Pericardium fibroblast (primary cell): ENCODE data around the gene ACAP1. TPM values are rescaled to one million over a fixed set of nuclear protein-coding genes. Genes with fewer than 3 reads are reported as not detected.

Source experiments
- total RNA-seq: library from RNA; depleted of rRNA; stranded (reverse); fragments of >200 nt; gene quantifications from 2 replicates; pipeline ENCODE4 v1.2.3, GENCODE V29; 2015

ACAP1 gene, protein sequence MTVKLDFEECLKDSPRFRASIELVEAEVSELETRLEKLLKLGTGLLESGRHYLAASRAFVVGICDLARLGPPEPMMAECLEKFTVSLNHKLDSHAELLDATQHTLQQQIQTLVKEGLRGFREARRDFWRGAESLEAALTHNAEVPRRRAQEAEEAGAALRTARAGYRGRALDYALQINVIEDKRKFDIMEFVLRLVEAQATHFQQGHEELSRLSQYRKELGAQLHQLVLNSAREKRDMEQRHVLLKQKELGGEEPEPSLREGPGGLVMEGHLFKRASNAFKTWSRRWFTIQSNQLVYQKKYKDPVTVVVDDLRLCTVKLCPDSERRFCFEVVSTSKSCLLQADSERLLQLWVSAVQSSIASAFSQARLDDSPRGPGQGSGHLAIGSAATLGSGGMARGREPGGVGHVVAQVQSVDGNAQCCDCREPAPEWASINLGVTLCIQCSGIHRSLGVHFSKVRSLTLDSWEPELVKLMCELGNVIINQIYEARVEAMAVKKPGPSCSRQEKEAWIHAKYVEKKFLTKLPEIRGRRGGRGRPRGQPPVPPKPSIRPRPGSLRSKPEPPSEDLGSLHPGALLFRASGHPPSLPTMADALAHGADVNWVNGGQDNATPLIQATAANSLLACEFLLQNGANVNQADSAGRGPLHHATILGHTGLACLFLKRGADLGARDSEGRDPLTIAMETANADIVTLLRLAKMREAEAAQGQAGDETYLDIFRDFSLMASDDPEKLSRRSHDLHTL
- total RNA-seq: 0.34 TPM in 1 of 2 replicates, not detected in the other

DNA sequence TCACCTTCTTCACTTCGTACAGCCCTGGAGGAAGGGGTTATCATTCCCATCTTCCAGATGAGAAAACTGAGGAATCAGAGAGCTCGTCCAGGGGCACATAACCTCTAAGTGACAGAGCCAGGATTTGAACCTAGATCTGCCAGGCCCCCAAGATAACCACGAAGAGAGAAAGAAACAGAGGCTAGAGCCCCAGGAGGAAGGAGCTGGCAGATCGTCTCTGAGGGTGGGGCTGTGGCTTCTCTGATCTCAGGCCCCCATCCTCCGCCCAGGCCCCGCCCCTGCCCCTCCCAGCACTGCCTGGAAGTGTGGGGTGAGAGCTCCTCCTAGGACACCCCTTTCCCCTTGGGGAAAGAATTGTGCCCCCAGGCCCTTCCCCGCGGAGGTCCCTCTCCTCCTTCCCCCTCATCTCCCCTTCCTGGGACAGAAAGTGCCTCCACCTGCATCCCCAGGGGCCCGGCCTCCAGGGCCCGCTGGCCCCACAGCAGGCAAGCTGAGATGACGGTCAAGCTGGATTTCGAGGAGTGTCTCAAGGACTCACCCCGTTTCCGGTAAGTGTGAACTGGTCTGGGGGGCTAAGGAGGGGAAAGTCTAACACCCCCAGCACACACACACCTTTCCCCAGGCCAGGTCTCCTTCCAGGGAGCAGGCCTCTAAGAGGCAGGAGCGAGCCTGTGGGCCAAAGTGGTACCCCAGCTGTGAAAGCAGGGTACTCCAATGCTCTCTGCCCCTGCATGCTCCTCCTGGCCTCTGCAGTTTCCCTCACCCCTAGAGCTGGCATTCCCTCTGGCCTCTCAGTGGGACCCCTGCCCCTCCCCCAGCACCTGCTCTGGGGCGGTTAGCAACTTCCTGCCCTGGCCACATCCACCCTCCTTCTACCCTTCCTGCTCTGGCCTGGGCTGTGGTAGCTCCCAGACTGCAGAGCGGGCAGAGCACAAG is at the start of gene ACAP1:
ACAP1 (plus strand) TSS at position 290 of the 936 bp plus-strand sequence; CDS start at position 496, 206 bp downstream.

DNA sequence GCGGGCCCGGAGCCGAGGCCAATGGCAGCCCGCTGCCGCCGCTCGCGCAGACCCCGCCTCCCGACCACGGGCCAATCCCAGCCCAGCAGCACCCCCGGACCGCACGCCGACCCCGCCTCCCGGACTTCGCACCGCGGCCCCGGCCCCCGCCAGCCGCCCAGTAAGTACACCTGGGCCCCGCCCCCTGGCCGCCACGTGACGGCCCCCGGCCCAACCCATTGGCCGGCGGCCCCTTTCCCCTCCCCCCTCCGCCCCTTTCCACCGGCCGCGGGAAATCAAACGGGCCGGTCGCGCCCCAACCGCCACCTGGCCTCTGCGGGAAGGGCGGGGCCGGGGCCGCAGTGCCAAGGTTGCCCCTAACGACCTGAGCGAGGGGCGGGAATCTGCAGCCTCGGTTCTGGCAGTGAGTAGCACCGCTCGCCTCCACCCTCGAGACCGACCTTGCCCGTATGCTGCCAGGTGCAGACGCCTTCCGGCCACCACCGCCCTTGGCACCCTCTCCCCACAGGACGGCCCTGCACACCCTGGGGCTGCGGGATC is 41.6 kb upstream of the ACAP1 start, which contains the start of gene YBX2:
YBX2 (minus strand) TSS at position 26 of the 540 bp plus-strand sequence. CDS start 139 bp downstream, outside the sequence.

DNA sequence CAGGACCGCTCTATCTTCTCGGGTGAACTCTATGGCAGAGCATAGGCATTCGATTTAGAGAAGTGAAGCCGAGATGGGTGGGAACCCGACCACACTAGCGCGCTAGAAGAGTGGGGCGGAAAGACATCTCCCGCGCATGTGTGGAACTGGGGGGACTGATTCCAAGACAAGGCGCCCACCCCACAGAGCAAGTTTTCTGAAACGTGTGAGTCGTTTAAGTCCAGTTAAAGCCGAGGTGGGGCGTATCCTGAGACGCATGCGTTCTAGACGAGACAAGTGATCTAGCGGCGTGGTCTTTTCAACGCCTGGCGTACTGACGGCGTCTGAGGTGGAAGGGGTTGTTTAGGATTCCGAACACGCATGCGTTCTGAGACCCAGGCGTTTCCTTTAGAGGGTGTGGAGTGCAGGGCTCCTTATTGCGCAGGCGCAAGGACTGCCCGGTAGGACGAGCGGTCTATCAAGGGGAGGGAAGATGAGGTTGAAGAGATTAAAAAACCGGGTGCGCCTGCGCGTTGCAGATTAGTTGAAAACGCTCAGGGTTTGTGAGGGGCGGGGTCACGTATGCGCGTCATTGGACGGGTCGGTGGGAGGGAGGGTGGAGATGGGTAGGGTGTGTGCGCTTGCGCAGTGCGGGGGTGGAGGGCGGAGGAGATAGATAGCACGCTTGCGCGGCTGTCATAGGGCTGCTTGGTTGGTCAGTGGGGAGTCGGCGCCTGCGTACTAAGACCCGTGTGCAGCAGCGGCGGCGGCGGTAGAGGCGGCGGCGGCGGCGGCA is 29.2 kb upstream of the ACAP1 start, which contains the start of gene EIF5A:
EIF5A (plus strand) TSS at position 718 of the 775 bp plus-strand sequence. CDS start 2,008 bp downstream, outside the sequence.

DNA sequence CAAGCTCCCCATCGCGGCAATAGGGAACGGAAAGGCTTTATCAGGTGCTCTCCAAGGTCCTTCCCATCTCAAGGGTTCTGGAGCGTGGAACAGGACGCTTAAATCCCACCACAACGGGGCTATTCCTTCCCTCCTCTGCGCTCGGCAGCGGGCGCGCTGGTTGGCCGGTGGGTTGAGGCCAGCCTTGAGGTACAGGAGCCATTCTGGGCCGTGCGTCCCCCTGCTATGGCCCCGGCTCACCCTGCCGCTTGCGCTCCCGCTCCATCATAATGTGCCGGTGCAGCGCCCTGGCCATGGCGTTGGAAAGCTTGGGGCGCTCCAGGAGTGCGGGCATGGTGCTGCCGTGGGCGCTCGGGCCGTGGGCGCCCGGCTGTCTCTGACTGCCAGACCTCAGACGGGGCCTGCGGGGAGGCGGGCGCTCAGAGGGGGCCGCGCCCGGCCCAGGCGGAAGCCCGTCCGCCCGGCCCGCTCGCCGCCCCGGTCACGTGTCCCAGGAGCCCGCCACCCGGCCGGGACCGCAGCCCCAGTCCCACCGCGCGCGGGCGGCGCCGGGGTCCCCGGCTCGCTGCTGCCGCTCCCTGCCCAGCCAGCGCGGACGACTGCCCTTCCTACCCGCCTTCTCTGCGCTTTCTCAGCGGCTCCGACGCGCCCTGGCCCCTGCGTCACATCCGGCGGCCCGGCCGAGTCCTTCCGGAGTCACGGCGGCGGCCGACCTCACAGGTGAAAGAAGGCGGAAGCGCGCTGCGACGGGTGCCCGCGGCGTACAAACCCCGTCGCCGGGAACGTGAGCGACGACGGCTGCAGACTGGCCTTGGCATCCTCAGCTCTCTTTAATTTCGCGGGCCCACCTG is 21.4 kb upstream of the ACAP1 start, which contains the start of gene GPS2:
GPS2 (minus strand) TSS at position 642 of the 851 bp plus-strand sequence; CDS start at position 334, 308 bp downstream.

DNA sequence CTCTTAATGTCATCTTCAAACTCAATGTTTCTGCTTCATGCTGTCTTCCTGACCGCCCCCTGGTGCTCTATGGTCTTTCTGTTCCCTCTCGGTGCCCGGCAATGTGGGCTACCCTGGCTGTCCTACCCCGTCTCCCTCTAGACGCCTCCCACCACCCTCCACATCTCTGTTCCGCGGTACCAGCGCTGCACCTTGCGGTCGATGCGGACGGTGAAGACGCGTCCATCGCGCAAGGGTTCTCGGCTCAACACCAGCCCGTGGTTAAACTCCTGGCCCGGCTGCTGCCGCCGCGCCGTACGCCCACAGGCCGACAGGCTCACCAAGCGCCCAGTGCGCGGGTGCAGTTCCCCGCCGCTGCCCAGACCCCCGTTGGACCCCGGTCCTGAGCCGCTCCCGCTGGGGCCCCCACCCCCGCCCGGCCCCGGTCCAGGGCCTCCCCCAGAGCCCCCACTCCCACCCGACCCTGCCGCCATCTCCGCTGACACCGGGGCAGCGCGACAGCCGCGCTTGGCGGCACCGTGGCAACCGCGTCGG is 7.4 kb upstream of the ACAP1 start, which contains the start of gene NEURL4:
NEURL4 (minus strand) TSS at position 496 of the 534 bp plus-strand sequence; CDS start at position 473, 23 bp downstream.

DNA sequence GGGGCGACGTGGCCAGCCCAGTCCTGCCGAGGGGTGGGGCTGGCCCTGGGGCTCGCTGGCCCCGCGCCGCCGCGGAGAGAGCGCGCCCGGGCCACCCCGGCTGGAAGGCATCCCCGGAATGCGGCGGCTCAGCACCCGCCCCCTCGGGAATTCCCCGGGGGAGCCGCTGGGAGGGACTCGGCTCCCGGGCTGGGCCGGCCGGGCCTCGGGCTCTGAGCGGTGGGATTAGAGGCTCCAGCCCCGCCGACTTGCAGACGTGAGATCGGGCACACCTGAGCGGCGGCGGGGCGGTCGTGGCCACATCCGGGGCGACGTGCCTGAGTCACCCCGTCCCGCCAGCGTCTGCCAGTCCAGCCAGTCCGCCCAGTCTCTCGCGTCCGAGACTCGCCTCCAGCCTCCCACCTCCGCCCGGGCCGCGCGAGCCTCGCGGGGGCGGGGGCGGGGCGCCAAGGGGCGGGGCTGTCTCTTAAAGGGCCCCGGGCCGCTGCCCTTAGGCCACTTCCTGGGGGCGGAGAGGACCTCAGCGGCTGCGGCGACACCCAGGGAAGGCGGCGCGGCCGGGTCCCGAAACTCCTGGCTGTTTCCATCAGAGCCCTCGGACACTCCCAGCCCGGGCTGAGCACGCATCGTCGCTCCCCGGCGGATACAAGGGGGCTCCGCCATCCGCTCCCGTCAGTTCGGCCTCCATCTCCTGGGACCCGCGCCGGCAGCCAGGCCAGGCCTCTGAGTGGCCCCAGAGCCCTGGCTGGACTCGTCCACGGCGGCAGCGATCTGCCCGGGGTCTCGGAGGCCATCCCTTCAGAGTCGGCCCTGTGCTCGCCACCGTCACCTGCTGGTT is 15.6 kb downstream of the ACAP1 start, which contains the start of gene KCTD11:
KCTD11 (plus strand) TSS at position 498 of the 838 bp plus-strand sequence.

DNA sequence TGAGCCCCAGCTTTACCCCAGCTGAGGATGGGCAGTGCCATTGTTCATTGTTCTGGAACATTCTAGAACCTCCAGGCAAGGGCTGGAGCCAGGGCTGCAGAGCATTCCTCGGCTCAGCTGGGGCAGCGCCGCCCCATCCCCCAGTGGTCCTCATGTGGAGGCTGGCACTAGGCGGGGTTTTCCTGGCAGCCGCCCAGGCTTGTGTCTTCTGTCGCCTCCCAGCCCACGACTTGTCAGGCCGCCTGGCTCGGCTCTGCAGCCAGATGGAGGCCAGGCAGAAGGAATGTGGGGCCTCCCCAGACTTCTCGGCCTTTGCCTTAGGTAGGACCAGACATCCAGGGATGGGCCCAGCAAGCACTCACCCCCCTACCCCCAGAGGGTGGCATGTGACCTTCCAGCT is 18.7 kb downstream of the ACAP1 start, which contains the start of gene TMEM95:
TMEM95 (plus strand) TSS at position 104 of the 400 bp plus-strand sequence; CDS start at position 153, 49 bp downstream.

DNA sequence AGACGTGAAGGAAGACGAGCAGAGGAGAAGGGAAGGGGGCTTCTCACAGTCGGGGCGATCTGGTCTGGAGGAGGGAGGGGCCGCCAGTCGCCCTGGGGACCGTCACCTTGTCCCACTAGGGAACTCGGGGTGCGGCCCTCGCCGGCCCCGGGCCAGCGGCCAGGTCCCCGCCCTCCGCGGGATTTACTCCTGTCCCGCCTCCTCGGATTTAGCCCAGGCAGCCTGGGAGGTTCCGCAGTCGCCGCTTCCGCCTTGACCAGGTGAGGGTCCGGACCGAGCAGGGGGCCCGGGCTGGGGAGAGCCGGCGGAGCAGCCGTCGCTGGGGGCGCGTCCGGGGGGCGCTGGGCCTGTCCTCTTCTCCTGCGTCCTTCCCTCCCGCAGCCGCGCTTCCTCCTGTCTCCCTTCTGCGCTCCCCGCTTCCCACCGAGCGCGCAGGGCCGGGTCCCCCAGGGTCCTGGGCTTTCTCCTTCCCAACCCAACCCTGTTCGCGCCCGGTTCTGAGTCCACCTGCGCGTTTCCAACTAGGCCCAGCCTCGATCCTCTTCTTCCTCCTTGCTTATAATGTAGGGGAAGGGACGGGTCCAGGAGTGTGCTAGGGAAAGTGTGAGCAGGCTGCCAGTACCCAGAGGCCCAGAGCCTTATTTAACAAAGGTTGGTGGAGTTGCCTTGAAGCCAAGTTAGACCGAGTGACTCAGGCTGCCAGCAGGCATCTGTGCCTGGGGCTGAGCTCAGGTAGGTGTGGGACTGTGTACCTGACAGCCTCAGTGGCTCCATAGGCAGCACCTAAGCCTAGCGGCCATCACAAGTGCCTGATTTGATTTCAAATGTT is 44.7 kb downstream of the ACAP1 start, which contains the start of gene TNK1:
TNK1 (plus strand) TSS at position 235 of the 829 bp plus-strand sequence. CDS start 1,838 bp downstream, outside the sequence.

DNA sequence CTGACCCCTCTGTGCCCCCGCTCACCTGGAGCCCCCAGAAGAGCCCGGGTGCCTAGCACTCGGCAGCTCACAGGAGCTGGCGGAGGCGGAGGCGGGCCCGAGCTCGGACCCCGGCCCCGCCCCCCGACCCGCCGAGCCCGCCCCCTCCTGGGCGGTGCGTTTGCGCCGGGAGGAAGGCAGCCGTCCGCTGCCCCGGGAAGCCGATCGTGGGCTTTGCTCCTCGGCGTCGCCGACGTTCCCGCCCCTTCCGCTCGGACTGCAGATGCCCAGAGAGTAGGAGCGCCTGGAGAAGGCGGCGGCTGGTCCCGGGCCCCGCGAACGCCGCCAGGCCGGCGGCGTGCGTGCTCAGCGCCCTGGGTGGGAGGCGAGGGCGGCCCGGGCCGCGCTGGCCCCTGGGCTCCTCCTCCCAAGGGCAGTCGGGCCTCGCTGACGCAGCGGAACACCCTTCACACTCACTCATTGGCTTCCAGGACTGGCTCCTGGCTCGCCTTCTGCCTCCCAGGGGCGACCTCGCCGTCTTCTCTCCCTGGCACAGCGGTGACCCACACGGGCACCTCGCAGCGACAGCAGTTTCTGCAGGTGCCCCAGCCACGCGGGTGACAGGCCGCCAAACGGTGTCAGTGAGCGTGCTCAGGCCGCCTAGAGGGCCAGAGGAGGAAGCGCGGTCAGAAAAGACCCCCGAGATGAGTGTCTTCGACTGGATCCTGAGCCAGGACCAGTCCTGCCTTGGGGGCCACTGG is 58.3 kb downstream of the ACAP1 start, which contains the start of gene PLSCR3:
PLSCR3 (minus strand) TSS at position 74 of the 740 bp plus-strand sequence. CDS start 415 bp downstream, outside the sequence.

Other genes with a start within 250 kb of the ACAP1 start
- not detected in 2 replicates for gene ASGR2, start 221.7 kb upstream of the ACAP1 start, total RNA-seq
- 0.35 and 0.85 TPM in 2 replicates for gene ASGR1, start 157.2 kb upstream of the ACAP1 start, total RNA-seq
- 8.5 and 13.6 TPM in 2 replicates for gene DLG4, start 116.7 kb upstream of the ACAP1 start, total RNA-seq
- 194 and 234 TPM in 2 replicates for gene ACADVL, start 116.6 kb upstream of the ACAP1 start, total RNA-seq
- gene DVL2, start 102.0 kb upstream of the ACAP1 start, total RNA-seq: 61.8 and 63.7 TPM in 2 replicates
- 37.1 and 52.7 TPM in 2 replicates for gene PHF23, start 97.1 kb upstream of the ACAP1 start, total RNA-seq
- gene GABARAP, start 94.1 kb upstream of the ACAP1 start, total RNA-seq: 916 and 1,059 TPM in 2 replicates
- gene CTDNEP1, start 84.8 kb upstream of the ACAP1 start, total RNA-seq: 56.2 and 97.6 TPM in 2 replicates
- 24.4 and 27.7 TPM in 2 replicates for gene ELP5, start 84.3 kb upstream of the ACAP1 start, total RNA-seq
- gene CLDN7, start 74.1 kb upstream of the ACAP1 start, total RNA-seq: 0.17 and 1.3 TPM in 2 replicates
- 0.23 TPM in 1 of 2 replicates, not detected in the other for gene SLC2A4, start 54.8 kb upstream of the ACAP1 start, total RNA-seq
- 0.60 TPM in 1 of 2 replicates, not detected in the other for gene YBX2, start 41.9 kb upstream of the ACAP1 start, total RNA-seq
- gene EIF5A, start 28.9 kb upstream of the ACAP1 start, total RNA-seq: 327 and 351 TPM in 2 replicates
- 65.2 and 92.2 TPM in 2 replicates for gene GPS2, start 21.2 kb upstream of the ACAP1 start, total RNA-seq
- 8.9 and 13.0 TPM in 2 replicates for gene NEURL4, start 7.2 kb upstream of the ACAP1 start, total RNA-seq
- 17.2 and 24.3 TPM in 2 replicates for gene KCTD11, start 15.6 kb downstream of the ACAP1 start, total RNA-seq
- gene TMEM95, start 18.6 kb downstream of the ACAP1 start, total RNA-seq: not detected in 2 replicates
- gene TNK1, start 44.6 kb downstream of the ACAP1 start, total RNA-seq: 0.09 and 0.47 TPM in 2 replicates
- gene PLSCR3, start 58.0 kb downstream of the ACAP1 start, total RNA-seq: 45.7 and 72.9 TPM in 2 replicates
- 83.2 and 132 TPM in 2 replicates for gene TMEM256, start 67.6 kb downstream of the ACAP1 start, total RNA-seq
- gene NLGN2, start 71.3 kb downstream of the ACAP1 start, total RNA-seq: 13.5 and 18.6 TPM in 2 replicates
- gene SPEM1, start 83.8 kb downstream of the ACAP1 start, total RNA-seq: not detected in 2 replicates
- not detected in 2 replicates for gene SPEM2, start 89.1 kb downstream of the ACAP1 start, total RNA-seq
- gene SPEM3, start 92.3 kb downstream of the ACAP1 start, total RNA-seq: not detected in 2 replicates
- gene TMEM102, start 98.9 kb downstream of the ACAP1 start, total RNA-seq: 1.3 and 2.4 TPM in 2 replicates
- gene FGF11, start 103.0 kb downstream of the ACAP1 start, total RNA-seq: 0.43 and 2.0 TPM in 2 replicates
- 3.7 and 6.7 TPM in 2 replicates for gene CHRNB1, start 108.5 kb downstream of the ACAP1 start, total RNA-seq
- gene ZBTB4, start 143.1 kb downstream of the ACAP1 start, total RNA-seq: 25.4 and 29.3 TPM in 2 replicates
- not detected in 2 replicates for gene SLC35G6, start 144.9 kb downstream of the ACAP1 start, total RNA-seq
- 35.5 and 50.7 TPM in 2 replicates for gene POLR2A, start 147.8 kb downstream of the ACAP1 start, total RNA-seq
- gene TNFSF12, start 212.5 kb downstream of the ACAP1 start, total RNA-seq: 14.1 and 17.4 TPM in 2 replicates
- 2.1 and 3.6 TPM in 2 replicates for gene TNFSF13, start 222.2 kb downstream of the ACAP1 start, total RNA-seq
- 45.6 and 47.5 TPM in 2 replicates for gene SENP3, start 225.4 kb downstream of the ACAP1 start, total RNA-seq
- 13.4 and 22.7 TPM in 2 replicates for gene CD68, start 243.1 kb downstream of the ACAP1 start, total RNA-seq
- gene MPDU1, start 247.3 kb downstream of the ACAP1 start, total RNA-seq: 115 and 144 TPM in 2 replicates